SK-MEL-5 (cell line): Measurements from ENCODE around the gene BTBD9. TPM values are rescaled to one million over a fixed set of nuclear protein-coding genes. Genes with fewer than 3 reads are reported as not detected.
"Not testable (repeated sequence)": the region's sequence is repeated elsewhere in the genome, so short reads cannot be mapped to it uniquely, and the experiment has no call there.

Source experiments
- DNase-seq: peaks from one replicate; pipeline ENCODE4 v3.0.0-alpha.2; 2016; ENCODE audit warnings: low read depth, low spot score
- in situ Hi-C: cut with HindIII; loops from 2 replicates; pipeline ENCODE4 v1.10.0; 2016; ENCODE audit warnings: low sequenced_read_pairs, high pct_unique_total_duplicates, low pct_unique_long_range_greater_than_20kb
- total RNA-seq: library from RNA; depleted of rRNA; stranded (reverse); fragments of >200 nt; shearing (Covaris generic); gene quantifications from 2 replicates; pipeline ENCODE4 v1.2.3, GENCODE V29; 2014

Gene BTBD9
- total RNA-seq, 1 experiment from 2014 or later = 11.9 TPM

GRCh38 chr6:38144365-38144945 is 495.3 kb downstream of the BTBD9 start:
- no peak for DNase-seq
- in situ Hi-C loops = no loop called here

GRCh38 chr6:38143191-38144150 is 496.3 kb downstream of the BTBD9 start:
- in situ Hi-C loops = no loop called here
- DNase-seq = peak; percentile 46

- in situ Hi-C loops = no loop called here
These were observed 497.4 kb downstream of the BTBD9 start for GRCh38 chr6:38142178-38142902.

GRCh38 chr6:38141716-38142115 is 498.0 kb downstream of the BTBD9 start:
- no peak for DNase-seq
- in situ Hi-C loops = no loop called here

More at GRCh38 chr6:38142178-38142902, 497.4 kb downstream of the BTBD9 start:
- no peak for DNase-seq

- peak; percentile 56 for DNase-seq
- in situ Hi-C loops = no loop called here
These were observed 498.6 kb downstream of the BTBD9 start for GRCh38 chr6:38141085-38141484.

GRCh38 chr6:38138374-38138773 is 501.4 kb downstream of the BTBD9 start:
- DNase-seq = no peak
- in situ Hi-C loops = no loop called here

GRCh38 chr6:38137608-38138265 is 502.0 kb downstream of the BTBD9 start:
- no peak for DNase-seq
- in situ Hi-C loops = no loop called here

- in situ Hi-C loops = no loop called here
- DNase-seq = no peak
These were observed 503.2 kb downstream of the BTBD9 start for GRCh38 chr6:38136547-38136946.

- no peak for DNase-seq
- in situ Hi-C loops = no loop called here
These were observed 505.0 kb downstream of the BTBD9 start for GRCh38 chr6:38134704-38135088.

GRCh38 chr6:38133932-38134703 is 505.6 kb downstream of the BTBD9 start:
- no peak for DNase-seq
- in situ Hi-C loops = no loop called here

- in situ Hi-C loops = no loop called here
- no peak for DNase-seq
These were observed 508.2 kb downstream of the BTBD9 start for GRCh38 chr6:38131527-38131965.

GRCh38 chr6:38127284-38127683 is 512.4 kb downstream of the BTBD9 start:
- DNase-seq = no peak
- in situ Hi-C loops = no loop called here

GRCh38 chr6:38124224-38124926 is 515.4 kb downstream of the BTBD9 start:
- in situ Hi-C loops, DNase-seq: not testable (repeated sequence)

GRCh38 chr6:38119516-38119915 is 520.2 kb downstream of the BTBD9 start:
- DNase-seq = no peak
- in situ Hi-C loops = no loop called here

- DNase-seq = no peak
- in situ Hi-C loops = no loop called here
These were observed 520.9 kb downstream of the BTBD9 start for GRCh38 chr6:38118791-38119365.
